Activated gamma-delta T cell treated with anti-CD3 and anti-CD28 coated beads, Interleukin-2, amount 50 U/mL, for 16 hours (primary cell): ENCODE results near the gene TPGS1.
"Not testable (repeated sequence)": the region's sequence is repeated elsewhere in the genome, so short reads cannot be mapped to it uniquely, and the experiment has no call there.

Experiments used
- DNase-seq: peaks from one replicate; pipeline ENCODE4 v3.0.0-alpha.2; 2020; ENCODE audit warnings: low read depth

TPGS1 gene

DNA sequence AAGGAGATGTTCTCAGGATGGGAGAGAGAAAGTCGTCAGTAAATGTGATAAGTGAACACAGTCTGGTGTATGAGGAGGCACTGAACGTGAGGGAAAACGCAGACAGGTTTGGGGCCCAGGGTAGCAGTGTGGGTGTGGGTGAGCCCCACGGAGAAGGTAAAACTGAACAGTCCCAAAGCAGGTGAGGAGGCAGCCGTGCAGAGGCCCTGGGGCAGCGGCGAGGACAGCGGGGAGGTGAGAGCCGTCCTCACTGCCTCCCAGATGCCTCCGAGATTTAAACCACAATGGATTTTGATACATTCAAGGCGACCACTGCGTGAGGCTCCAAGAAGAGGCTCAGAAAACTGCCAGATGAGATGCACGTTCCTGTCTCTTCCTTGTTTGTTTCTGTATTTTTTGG lies 31.9 kb upstream of the TPGS1 start:
- no peak for DNase-seq

DNA sequence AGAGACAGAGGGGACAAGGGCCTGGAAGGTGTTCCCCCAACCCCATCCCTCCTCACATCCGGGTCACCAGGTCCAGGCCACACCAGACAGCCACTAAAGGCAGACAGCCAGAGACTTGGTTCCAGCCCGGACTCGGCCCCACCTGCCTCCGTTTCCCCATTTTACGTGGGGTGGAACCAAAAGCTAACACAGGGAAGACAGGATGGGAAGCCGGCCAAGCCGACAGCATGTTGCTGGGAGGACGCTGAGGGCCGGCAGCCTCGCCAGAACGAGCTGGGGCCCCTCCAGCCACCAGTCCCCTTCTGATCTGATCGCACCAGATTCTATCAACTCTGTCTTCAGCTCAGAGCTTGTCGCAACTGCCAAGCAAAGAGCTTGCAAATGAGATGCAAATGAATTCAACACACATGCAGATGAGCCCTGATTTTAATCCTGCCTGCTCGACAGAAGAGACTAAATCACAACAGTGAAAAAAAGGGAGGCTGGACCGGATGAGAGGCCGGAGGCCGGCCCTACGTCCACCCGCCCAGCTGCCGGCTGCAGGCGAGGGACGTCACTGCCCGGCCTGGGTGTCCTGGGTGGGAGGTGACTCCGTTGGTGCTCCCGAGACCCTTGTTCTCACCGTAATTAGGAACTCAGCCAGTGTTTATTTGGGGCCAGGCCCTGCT lies 28.9 kb upstream of the TPGS1 start:
- no peak for DNase-seq

DNA sequence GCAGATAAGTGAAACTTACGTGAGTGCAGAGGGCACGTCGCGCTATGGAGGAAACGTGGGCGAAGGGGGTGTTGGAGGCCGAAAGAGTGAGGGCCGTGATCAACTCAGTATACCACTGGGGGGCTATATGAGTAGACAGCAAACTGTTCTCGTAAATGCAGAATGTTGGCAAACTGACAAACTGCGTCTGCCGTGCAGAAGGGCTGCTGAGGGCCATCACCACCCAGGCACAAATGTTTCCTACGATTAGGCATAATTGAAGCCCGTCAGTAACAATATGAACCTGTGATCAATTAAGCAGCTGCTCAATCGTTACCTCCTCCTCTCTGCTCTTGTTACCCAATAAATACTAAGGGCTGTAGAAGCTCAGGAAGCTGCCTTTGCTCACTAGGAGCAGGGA lies 28.3 kb upstream of the TPGS1 start:
- no peak for DNase-seq

DNA sequence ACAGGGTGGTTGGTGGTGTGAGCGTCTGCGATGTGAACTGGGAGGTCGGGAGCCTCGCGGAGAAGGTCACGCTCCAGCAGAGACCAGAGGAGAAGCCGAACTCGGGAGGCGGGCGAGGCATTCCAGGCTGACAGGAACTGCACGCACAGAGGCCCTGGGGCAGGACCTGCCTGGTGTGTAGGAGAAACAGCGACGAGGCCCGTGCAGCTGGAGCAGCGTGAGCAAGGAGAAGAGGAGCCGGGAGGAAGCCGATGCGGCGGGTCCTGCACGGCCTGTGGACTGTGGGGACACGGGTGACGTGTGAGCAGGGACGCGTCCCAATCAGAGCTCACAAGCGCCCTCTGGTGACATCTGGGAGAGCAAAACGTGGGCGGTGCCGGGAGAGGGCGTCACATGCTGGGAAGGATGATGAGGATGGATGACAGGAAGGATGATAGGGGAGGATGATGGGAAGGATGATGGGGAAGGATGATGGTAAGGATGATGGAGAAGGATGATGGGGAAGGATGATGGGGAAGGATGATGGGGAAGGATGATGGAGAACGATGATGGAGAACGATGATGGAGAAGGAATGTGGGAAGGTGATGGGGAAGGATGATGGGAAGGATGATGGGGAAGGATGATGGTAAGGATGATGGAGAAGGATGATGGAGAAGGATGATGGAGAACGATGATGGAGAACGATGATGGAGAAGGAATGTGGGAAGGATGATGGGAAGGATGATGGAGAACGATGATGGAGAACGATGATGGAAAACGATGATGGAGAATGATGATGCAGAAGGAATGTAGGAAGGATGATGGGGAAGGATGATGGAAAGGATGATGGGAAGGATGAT lies 27.1 kb upstream of the TPGS1 start:
- DNase-seq = no peak

DNA sequence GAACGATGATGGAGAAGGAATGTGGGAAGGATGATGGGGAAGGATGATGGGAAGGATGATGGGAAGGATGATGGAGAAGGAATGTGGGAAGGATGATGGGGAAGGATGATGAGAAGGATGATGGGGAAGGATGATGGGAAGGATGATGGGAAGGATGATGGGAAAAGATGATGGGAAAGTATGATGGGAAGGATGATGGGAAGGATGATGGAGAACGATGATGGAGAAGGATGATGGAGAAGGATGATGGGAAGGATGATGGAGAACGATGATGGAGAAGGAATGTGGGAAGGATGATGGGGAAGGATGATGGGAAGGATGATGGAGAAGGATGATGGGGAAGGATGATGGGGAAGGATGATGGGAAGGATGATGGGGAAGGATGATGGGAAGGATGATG lies 26.2 kb upstream of the TPGS1 start:
- not testable (repeated sequence) for DNase-seq

DNA sequence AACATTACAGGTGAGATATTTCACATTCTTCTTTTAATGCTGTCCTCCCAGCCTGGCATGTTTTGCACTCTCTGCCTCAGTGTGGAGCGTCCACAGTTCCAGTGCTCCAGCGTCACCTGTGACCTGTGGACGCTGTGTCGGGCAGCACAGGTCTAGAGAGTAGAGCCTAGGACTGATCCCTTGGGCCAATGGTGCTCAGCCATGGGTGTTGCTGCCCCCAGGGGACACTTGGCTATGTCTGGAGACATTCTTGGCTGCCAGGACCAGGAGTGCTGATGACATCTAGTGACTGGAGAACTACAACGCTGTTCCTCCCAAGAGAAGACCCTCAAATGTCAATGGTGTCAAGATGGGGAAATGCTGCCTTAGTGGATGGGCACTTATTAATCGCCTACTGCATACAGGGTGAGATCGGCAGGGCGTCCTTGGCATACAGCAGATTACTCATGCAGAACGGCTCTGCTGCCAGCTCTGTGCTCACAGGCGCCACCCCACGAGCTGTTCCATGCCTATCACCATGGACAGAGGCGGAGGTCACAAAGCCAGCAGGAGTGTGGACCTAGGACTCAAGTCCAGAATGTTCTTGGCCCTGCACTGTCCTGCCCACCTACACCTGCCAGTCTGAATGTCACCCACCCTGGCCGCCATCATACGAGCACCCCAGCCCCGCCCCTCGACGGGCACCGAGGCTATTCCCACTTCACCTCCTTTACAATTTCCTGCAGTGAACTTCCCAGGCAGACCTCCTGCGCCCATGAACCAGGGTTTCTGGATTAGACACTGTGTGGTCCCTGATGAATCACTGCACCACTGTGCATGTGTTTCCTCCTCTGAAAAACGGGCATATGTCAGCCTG lies 24.9 kb upstream of the TPGS1 start:
- no peak for DNase-seq

DNA sequence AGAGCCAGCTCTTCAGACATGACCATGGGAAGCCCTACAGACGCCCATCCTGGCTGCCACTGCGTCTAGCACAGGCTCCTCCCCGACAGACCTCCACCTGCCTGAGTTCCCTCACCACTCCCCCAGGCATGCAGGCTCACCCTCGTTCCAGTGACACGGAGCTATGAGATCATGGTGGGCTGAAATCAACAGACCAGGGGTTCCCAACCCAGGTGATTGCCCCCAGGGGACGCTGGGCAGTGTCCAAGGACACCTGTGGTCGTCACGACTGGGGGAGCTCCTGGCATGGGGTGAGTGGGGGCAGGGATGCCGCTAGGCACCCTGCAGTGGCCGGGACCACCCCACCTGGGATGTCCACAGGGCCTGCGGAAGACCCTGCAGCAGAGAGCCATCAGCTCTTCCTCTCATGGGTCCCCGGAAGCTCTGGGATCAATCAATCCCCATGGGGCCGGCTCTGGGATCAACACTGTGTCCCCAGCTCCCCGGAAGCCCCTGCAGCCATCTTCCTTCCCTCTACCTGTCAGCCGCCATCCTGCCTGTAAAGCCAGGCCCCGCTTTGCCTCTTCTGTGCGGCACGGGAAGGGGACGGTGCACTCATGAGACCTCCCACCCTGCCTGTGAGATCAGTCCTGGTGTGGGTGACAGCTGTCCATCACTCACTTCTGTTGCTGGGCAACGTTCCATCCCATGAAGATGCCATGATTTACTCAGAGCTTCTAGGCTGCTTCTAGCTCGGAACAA lies 23.8 kb upstream of the TPGS1 start:
- no peak for DNase-seq

DNA sequence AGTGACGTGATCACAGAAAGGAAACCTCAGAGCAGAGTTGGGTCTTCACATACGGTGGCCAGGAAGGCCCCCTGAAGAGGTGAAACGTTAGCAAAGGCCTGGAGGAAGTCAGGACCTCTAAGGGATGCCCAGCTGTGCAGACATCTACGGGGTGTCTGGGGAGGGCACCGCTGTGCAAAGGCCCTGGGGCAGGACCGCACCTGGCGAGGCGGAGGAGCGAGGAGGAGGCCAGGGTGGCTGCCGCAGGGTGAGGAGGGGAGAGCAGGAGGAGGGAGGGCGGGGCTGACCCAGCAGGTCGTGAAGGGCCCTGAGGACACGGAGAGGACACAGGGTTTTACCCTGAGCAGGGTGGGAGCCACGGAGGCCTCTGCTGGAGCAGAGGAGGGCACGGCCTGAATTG lies 22.8 kb upstream of the TPGS1 start:
- no peak for DNase-seq

DNA sequence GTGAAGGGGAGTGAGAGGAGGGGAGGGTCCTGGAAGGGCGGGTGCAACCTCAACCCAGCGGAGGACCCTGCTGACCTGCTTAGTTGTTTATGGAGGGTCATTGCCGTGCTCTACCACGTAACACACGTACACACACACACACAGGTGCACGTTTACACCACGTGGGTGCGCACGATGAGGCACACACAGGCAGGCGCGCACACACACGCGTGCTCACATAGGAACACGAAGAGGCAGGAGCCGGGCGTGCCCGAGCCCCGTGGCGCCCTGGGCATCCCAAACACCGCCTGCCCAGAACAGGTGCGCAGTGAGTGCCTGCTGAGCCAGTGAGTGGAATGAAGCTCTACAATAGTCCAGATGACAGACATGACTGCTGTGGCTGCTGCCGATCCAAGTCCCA lies 22.2 kb upstream of the TPGS1 start:
- DNase-seq = no peak

DNA sequence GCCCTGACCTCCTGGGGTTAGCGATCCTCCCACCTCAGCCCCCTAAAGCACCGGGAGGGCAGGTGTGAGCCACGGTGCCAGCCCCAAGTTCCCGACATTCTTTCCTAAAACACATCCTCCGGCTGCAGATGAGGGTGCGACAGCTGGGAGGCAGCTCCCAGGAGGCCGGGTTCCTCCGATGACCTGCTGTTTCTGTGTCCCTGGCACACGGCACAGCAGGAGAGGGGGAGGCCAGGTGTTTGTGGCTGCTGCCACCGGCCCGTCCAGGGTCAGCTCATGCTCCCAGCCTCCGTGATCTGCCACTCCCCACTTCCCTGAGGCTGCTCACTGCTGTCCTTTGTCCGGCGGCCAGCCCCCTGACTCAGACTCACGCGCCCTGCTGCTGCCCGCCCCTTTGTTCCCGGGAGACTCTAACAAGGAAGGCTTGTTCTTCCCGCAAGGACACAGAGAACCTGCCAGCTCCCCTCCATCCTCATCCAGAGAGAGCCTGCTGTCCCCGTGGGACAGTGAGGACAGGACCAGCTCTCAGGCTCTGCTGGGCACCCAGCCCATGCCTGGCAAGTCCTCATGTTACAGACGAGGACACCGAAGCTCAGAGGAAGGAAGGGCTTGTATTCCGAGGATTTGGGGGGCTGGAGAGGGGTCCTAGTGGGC lies 21.6 kb upstream of the TPGS1 start:
- no peak for DNase-seq

DNA sequence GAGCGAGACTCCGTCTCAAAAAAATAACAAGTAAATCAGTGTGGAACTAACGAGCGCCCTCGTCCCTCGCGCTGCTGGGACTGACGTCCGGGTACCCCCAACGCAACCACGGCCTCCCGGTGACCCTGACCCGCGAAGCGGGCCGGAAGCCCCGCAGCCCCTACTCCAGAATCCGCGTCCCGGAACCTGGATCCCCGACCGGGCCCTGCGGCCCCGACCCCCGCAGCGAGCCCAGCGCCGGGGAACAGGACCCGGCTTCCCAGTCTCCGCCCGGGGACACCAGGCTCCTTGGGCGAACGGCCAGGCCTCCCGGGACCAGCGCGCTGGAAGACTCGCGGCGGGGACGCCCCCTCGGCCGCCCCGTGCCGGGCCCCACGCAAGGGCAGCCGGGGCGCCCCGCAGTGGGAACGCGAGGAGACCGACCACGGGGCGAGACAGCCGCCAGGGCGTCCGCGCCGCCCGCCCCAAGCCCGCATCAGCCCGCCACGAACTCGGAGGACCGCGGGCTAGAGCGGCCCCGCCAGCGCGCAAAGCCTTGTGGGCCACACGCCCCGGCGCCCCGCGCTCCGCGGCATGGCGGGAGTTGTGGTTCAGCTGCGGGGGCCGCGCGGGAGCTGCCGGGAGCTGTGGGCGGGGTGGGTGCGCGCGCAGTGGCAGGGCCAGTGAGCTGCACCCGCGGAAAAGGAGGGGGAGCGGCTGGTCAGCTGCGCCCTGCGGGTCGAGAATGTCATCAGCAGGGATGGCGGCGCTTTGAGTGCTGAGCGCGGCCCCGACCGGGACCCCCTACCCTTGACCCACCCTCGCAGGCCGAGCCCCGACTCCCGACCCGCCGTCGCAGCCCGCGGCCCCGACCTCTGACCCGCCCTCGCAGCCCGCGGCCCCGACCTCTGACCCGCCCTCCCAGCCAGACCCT lies 18.5 kb upstream of the TPGS1 start:
- DNase-seq = peak; percentile 87

DNA sequence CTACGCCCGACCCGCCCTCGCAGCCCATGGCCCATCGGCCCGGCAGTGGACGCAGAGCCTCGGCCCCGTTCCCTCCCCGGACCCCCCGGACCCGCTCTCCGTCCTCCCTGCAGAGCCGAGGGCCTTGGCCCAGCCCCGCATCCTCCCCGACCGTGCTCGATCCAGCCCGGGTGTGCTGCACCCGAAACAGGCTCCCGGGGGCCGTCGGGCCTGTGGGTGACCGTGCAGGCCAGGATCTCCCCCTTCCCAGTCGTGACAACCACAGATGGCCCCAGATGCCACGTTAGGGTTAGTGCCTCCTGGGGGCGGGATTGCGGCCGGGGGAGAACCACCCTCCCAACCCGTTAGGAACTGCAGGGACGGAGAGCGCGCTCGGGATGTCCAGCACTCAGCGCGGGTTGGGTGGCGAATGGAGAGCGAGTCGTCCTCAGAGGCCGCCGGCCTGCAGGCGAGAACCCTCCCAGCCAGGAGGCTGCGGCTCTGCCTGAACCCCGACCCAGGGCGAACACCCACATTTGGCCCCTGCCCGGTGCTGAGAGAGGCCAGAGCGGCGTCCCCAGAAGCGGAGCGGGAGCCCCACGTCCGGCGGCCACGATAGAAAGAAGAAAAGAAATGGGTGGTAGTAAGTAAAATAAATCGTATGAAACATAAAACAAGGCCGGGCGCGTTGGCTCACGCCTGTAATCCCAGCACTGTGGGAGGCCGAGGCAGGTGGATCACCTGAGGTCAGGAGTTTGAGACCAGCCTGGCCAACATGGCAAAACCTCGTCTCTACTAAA lies 17.7 kb upstream of the TPGS1 start:
- DNase-seq = no peak

DNA sequence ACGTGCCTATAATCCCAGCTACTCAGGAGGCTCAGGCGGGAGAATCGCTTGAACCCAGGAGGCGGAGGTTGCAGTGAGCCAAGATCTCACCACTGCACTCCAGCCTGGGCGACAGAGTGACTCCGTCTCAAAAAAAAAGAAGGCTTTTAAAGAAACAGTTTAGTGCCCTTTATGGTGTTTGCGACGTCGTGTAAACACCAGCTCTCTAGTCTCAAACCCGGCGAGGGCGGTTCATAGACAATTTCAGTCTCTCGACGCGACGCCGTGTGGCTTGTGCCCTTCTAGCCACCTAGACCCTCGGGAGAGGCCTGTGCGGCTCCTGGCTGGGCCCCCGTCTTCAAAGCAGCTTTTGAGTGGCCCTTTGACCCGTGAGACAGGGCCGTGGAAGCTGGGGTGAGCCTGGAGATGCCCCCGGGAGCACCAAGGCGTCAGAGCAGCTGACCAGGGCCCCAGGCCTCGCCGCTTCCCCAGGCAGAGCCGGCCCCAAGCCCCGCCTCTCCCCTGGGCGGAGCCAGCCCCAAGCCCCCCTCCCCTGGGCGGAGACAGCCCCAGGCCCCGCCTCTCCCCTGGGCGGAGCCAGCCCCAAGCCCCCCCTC lies 16.1 kb upstream of the TPGS1 start:
- no peak for DNase-seq

DNA sequence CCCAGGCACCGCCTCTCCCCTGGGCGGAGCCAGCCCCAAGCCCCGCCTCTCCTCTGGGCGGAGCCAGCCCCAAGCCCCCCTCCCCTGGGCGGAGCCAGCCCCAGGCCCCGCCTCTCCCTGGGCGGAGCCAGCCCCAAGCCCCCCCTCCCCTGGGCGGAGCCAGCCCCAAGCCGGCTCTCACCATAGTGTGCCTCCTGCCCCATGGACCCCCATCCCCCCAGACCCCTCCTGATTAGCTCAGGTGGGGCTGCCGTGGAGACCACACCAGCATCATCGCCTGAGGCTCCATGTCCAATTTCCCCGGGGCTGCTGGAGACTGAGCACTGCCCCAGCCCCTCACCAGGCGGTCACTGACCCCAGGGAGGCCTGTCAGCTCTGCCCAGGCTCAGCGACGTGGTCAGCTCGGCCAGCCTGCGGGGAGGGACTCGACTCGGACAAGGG lies 15.2 kb upstream of the TPGS1 start:
- no peak for DNase-seq

DNA sequence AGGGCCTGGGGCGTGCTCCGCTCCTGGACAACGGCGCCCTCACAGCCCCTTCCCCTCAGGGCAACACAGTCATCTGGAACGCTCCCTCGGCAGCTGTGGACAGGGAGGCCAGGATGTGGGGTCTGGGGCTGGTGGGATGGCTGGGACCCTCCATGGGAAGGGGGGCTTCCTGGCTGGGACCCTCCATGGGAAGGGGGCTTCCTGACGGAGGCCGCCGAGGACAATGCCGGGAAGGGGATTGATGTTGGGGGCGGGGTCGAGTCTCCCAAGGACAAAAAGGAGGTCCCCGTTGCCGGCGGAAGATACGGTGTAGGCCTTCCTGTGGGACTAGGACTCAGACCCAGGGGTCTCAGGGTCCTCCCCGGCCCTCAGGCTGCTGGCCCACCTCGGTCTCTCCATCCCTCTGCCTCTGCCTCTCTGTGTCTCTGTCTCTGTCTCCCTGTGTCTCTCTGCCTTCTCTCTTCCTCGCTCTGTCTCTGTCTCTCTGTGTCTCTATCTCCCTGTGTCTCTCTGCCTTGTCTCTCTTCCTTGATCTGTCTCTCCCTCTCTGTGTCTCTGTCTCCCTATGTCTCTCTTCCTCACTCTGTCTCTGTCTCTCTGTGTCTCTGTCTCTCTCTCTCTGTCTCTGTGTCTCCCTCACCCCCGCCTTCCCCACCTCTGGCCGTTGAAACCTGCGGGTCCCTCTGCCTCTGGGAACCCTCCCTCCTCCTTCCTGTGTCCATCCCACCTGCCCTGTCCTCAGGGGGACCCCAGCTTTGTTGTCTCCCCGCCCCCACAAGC lies 13.7 kb upstream of the TPGS1 start:
- no peak for DNase-seq

DNA sequence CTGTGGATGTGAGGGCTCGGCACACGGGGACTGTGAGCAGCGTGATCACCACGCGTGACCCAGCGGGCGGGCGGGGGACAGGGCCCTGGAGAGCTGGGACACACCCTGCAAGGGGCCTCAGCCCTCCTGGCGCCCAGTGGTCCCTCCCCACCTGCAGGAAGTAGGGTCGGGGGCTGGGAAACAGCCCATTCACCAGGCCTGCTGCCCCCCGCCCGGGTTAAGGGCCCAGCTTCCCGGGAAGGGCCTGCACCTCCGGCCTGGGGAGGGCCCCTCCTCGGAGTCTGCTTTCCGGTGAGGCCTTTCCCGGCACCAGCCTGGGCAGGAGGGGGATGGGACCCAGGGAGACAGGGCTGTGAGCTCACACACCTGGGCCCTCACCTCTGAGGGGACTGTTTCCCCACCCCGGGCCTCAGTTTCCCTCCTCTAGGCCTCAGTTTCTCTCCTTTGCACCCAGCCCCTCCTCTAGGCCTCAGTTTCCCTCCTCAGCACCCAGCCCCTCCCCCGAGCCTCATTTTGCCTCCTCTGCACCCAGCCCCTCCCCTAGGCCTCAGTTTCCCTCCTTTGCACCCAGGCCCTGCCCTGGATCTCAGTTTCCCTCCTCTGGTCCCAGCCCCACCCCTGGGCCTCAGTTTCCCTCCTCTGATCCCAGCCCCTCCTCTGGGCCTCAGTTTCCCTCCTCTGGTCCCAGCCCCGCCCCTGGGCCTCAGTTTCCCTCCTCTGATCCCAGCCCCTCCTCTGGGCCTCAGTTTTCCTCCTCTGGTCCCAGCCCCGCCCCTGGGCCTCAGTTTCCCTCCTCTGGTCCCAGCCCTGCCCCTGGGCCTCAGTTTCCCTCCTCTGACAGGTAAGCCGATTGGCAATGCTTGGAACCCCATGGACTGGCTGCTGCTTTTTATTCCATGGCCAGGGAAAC lies 12.9 kb upstream of the TPGS1 start:
- DNase-seq = no peak

DNA sequence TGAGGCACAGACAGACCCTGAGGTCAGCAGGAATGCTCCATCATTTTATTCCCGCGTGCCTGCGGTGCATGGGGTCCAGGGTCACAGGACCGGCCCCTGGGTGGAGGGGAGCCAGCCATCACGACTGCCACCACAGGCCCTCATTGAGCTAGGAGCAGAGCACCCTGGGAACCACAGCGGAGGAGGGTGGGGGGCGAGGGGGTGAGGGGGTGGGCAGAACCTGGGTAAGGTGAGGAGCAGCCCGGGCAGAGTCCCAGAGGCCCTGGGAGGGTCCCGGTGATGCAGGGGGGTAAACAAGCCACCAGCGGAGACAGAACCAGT lies 12.3 kb upstream of the TPGS1 start:
- no peak for DNase-seq
